ENCODE measurements around the gene SEC14L5. TPM values are rescaled to one million over a fixed set of nuclear protein-coding genes. Genes with fewer than 3 reads are reported as not detected.

The SEC14L5 gene
- total and polyA plus RNA-seq, 10 of the 15 experiments (the other 5 are each of a cell fraction or from before 2014, with no cell fraction given), result 0.01 TPM; not detected in 9

DNA sequence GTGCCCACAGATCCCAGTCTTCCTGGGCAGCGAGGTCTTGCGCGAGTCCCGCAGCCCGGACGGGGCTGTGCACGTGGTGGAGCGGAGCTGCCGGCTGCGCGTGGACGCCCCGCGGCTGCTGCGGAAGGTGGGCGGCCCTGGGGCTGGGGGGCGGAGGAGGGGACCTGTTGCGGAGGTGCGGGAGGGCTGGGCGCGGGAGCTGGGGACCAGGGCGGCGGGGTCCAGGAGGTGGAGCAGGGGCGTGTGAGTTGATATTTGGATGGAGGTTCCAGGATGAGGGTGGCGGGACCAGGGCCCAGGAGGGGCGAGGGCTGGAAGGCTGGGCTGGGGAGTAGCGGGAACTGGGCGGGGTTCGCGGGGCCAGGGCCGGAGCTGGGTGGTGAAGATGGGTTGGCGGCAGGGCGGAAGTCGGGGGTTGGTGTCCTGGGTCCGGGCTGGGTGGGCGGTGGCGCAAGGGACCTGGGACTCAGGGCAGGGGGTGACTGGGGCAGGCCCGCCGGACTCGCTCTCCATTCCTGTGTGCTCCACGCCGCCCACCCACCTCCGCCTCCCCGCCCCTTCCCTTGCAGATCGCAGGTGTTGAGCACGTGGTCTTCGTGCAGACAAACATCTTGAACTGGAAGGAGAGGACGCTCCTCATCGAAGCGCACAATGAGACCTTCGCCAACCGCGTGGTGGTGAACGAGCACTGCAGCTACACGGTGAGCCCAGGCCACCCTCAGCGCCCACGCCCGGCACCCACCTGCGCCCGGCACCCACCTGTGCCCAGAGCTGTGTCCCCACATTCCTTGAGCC is 29.6 kb downstream of the SEC14L5 start:
- ChIA-PET RAD21 (ENCODE audit: unreplicated experiment) (no interaction called here), CTCF (no interaction called here), SMC1A (ENCODE audit: uncharacterized antibody, unreplicated experiment) (no interaction called here), POLR2A (no interaction called here)
- no peaks in the 10 kb centered on the region for H3K36me3 ChIP-seq (ENCODE audit: control insufficient read depth in 2 of 2, insufficient read depth in 2 of 2, low read length in 1 of 2)
- no TSS peak for BruUV-seq (replicated peaks)
- H3K27ac ChIP-seq (ENCODE audit: control insufficient read depth, insufficient read depth), result no peak overlapping the region
- ATAC-seq (no peak), DNase-seq (ENCODE audit: low read depth, low spot score) (no peak), FAIRE-seq (no peak)
- no peaks in the 10 kb centered on the region for H3K79me2 ChIP-seq (ENCODE audit: control insufficient read depth, insufficient read depth, low read length)
- H3K4me2 ChIP-seq (ENCODE audit: control insufficient read depth, insufficient read depth), result no peak overlapping the region
- TF ChIP-seq SRF (IDR thresholded peaks at IDR 0.05; ENCODE audit: low read depth in 2 of 2, low read length in 2 of 2) (no peak), EP300 (IDR thresholded peaks at IDR 0.05; ENCODE audit: borderline replicate concordance in 1 of 2, control insufficient read depth in 1 of 2, low read depth in 2 of 2, low read length in 2 of 2) (no peak), ASH2L (IDR thresholded peaks at IDR 0.05; ENCODE audit: borderline replicate concordance, low read depth) (no peak), JUND (IDR thresholded peaks at IDR 0.05; ENCODE audit: low read depth, low read length) (no peak)
- TF ChIP-seq, protein P1, sequence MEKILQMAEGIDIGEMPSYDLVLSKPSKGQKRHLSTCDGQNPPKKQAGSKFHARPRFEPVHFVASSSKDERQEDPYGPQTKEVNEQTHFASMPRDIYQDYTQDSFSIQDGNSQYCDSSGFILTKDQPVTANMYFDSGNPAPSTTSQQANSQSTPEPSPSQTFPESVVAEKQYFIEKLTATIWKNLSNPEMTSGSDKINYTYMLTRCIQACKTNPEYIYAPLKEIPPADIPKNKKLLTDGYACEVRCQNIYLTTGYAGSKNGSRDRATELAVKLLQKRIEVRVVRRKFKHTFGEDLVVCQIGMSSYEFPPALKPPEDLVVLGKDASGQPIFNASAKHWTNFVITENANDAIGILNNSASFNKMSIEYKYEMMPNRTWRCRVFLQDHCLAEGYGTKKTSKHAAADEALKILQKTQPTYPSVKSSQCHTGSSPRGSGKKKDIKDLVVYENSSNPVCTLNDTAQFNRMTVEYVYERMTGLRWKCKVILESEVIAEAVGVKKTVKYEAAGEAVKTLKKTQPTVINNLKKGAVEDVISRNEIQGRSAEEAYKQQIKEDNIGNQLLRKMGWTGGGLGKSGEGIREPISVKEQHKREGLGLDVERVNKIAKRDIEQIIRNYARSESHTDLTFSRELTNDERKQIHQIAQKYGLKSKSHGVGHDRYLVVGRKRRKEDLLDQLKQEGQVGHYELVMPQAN (conservative IDR thresholded peaks at IDR 0.05), result no peak
- no peak overlapping the region for H3K9ac ChIP-seq (ENCODE audit: control insufficient read depth, insufficient read depth, low read length)
- intact Hi-C loops (cut with micrococcal nuclease; ENCODE audit: unreplicated experiment) (no loop called here), in situ Hi-C loops (cut with MboI) (no loop called here)
- WGBS (ENCODE audit: insufficient coverage, insufficient replicate concordance, low lambda C conversion rate, missing lambda C conversion rate), result 38% methylated on average over 32 of the region's 60 CpGs
- no peaks in the 10 kb centered on the region for H4K20me1 ChIP-seq (ENCODE audit: control insufficient read depth, insufficient read depth)
- H3K4me1 ChIP-seq (ENCODE audit: control insufficient read depth, insufficient read depth, low read length), result no peaks in the 10 kb centered on the region
- no peak overlapping the region for H3K4me3 ChIP-seq
- H3K9me3 ChIP-seq (replicated peaks; ENCODE audit: control insufficient read depth, insufficient read depth, low read length), result no peaks in the 10 kb centered on the region; the same call in 2 of the 3 replicates
- no peak overlapping the region for H2AFZ ChIP-seq (ENCODE audit: control insufficient read depth, low read depth, low read length)
- peaks cover 0 to 2% of the 10 kb centered on the region in 2 experiments; a peak in 2 of 4 replicates for H3K27me3 ChIP-seq (replicated peaks in 1 of 2; ENCODE audit: control insufficient read depth in 2 of 2, insufficient read depth in 2 of 2, low read length in 1 of 2)

Data from GM12878 (cell line).